HepG2 (cell line): ENCODE results near the gene TP53TG5. TPM values are rescaled to one million over a fixed set of nuclear protein-coding genes. Genes with fewer than 3 reads are reported as not detected.

Experiments
- ARHGAP35 ChIP-seq: sonication (generic); formaldehyde crosslinking; IDR thresholded peaks from 2 replicates; pipeline ENCODE4 v1.9.0; 2022; ENCODE audit warnings: mild to moderate bottlenecking, inconsistent platforms, moderate library complexity, missing genetic modification reagents, borderline replicate concordance
- CENPX ChIP-seq: sonication (generic); formaldehyde crosslinking; IDR thresholded peaks from 2 replicates; pipeline ENCODE4 v1.9.0; 2021; ENCODE audit warnings: mild to moderate bottlenecking, missing genetic modification reagents, moderate library complexity
- DBP ChIP-seq: sonication (generic); formaldehyde crosslinking; IDR thresholded peaks from 2 replicates; pipeline ENCODE4 v1.4.0; 2020; ENCODE audit warnings: missing genetic modification reagents; ENCODE audit errors: not compliant biosample characterization
- FOXA3 ChIP-seq: IDR thresholded peaks from 2 replicates; pipeline ENCODE4 v1.6.1; 2016; ENCODE audit warnings: missing genetic modification reagents, missing compliant biosample characterization
- HMGXB4 ChIP-seq, 2 experiments: sonication (generic) in 1 of 2; formaldehyde crosslinking in 1 of 2; IDR thresholded peaks; 2 replicates each; pipeline versions ENCODE4 v1.4.0 to v1.6.1; 2018 to 2020; ENCODE audit warnings: missing genetic modification reagents in 2 of 2, borderline replicate concordance in 1 of 2, low read depth in 1 of 2, mild to moderate bottlenecking in 1 of 2, missing biosample characterization in 1 of 2
- KDM5B ChIP-seq: sonication (generic); formaldehyde crosslinking; IDR thresholded peaks from 2 replicates; pipeline ENCODE4 v1.4.0; 2020; ENCODE audit warnings: missing genetic modification reagents, mild to moderate bottlenecking, borderline replicate concordance
- MIER2 ChIP-seq: IDR thresholded peaks from 2 replicates; pipeline ENCODE4 v1.6.1; 2016; ENCODE audit warnings: missing biosample characterization, missing genetic modification reagents
- NFIB ChIP-seq: sonication (generic); formaldehyde crosslinking; IDR thresholded peaks from 2 replicates; pipeline ENCODE4 v1.9.0; 2021; ENCODE audit warnings: missing genetic modification reagents, mild to moderate bottlenecking, borderline replicate concordance
- RORA ChIP-seq: sonication (generic); formaldehyde crosslinking; IDR thresholded peaks from 2 replicates; pipeline ENCODE4 v1.5.0; 2020; ENCODE audit warnings: mild to moderate bottlenecking, missing genetic modification reagents, moderate library complexity
- TIGD3 ChIP-seq: sonication (generic); formaldehyde crosslinking; IDR thresholded peaks from 2 replicates; pipeline ENCODE4 v1.5.1; 2020; ENCODE audit warnings: mild to moderate bottlenecking, missing genetic modification reagents, borderline replicate concordance
- U2AF2 ChIP-seq: fragments of 200-400 bp; formaldehyde crosslinking; IDR thresholded peaks from 2 replicates; pipeline ENCODE4 v1.6.1; 2017; ENCODE audit warnings: low read depth, mild to moderate bottlenecking, low read length
- ZBTB14 ChIP-seq: sonication (generic); formaldehyde crosslinking; IDR thresholded peaks from 2 replicates; pipeline ENCODE4 v1.4.0; 2020; ENCODE audit warnings: missing genetic modification reagents
- ZBTB42 ChIP-seq: sonication (generic); formaldehyde crosslinking; IDR thresholded peaks from 2 replicates; pipeline ENCODE4 v1.5.0; 2020; ENCODE audit warnings: mild to moderate bottlenecking, missing genetic modification reagents
- ZHX2 ChIP-seq, 2 experiments: sonication (generic) in 1 of 2; formaldehyde crosslinking in 1 of 2; IDR thresholded peaks; 2 replicates each; pipeline versions ENCODE4 v1.6.1 to v1.9.0; 2014 to 2022; ENCODE audit warnings: antibody characterized with exemption in 1 of 2, borderline replicate concordance in 1 of 2, inconsistent platforms in 1 of 2, low read depth in 1 of 2, missing genetic modification reagents in 1 of 2
- ZNF563 ChIP-seq: sonication (generic); formaldehyde crosslinking; IDR thresholded peaks from 2 replicates; pipeline ENCODE4 v1.8.0; 2022; ENCODE audit warnings: mild to moderate bottlenecking, moderate library complexity, missing genetic modification reagents
- ZNF605 ChIP-seq: sonication (generic); formaldehyde crosslinking; IDR thresholded peaks from 2 replicates; pipeline ENCODE4 v1.8.0; 2022; ENCODE audit warnings: mild to moderate bottlenecking, missing genetic modification reagents
- polyA plus RNA-seq, 8 experiments: library from polyadenylated mRNA; depleted of rRNA in 3 of 8; stranded (reverse) in 7 of 8; unstranded in 1 of 8; fragments of >200 nt; fragmentation: Illumina TruSeq in 4 of 8; extraction: Trizol in 4 of 8; gene quantifications; 2 replicates each; pipeline versions ENCODE4 v1.2.1 to v1.2.3, GENCODE V29; 2011 to 2016; ENCODE audit warnings: low read depth in 4 of 8, missing spikeins in 1 of 8, mixed read lengths in 1 of 8; ENCODE audit not compliant: insufficient read depth in 1 of 8
- total RNA-seq, 5 experiments: library from RNA; depleted of rRNA; stranded (reverse); fragments of >200 nt; fragmentation: Illumina TruSeq; extraction: Trizol; gene quantifications; 2 replicates each; pipeline ENCODE4 v1.2.3, GENCODE V29; 2016; ENCODE audit warnings: low read depth in 1 of 5

TP53TG5 gene
- total and polyA plus RNA-seq, 2 of the 13 experiments (the other 11 are each of a cell fraction or from before 2014, with no cell fraction given): 0.11 TPM; not detected in 1

GRCh38 chr20:45338121-45339030 lies 39.7 kb downstream of the TP53TG5 start (continued):
- TF ChIP-seq KDM5B: no peak
- TF ChIP-seq FOXA3 (CRISPR knock-in tag): peak; percentile 87
- no peak for TF ChIP-seq ZBTB14 (CRISPR knock-in tag)
- no peak for TF ChIP-seq DBP (CRISPR knock-in tag)
- TF ChIP-seq TIGD3: no peak
- TF ChIP-seq HMGXB4 (CRISPR knock-in tag; IDR thresholded peaks at IDR 0.05; ENCODE audit: borderline replicate concordance in 1 of 2, low read depth in 1 of 2): peak in 1 of 2 experiments; percentile 58; a peak in 1 of 4 replicates
- TF ChIP-seq ZHX2 (IDR thresholded peaks at IDR 0.05; ENCODE audit: low read depth): no peak
- TF ChIP-seq ZHX2 (CRISPR knock-in tag; IDR thresholded peaks at IDR 0.05; ENCODE audit: borderline replicate concordance): no peak
- no peak for TF ChIP-seq U2AF2
- TF ChIP-seq NFIB: no peak
- TF ChIP-seq ZBTB42: no peak
- TF ChIP-seq MIER2 (CRISPR knock-in tag): peak; percentile 38; the same call in 1 of the 2 replicates
- no peak for TF ChIP-seq ARHGAP35 (CRISPR knock-in tag)
- TF ChIP-seq CENPX: no peak
- TF ChIP-seq RORA (CRISPR knock-in tag): no peak
- TF ChIP-seq ZNF563 (CRISPR knock-in tag): no peak
- TF ChIP-seq ZNF605 (CRISPR knock-in tag): no peak
